Astrocyte of the cerebellum (primary cell): ENCODE results near the gene MED8.
"Not testable (repeated sequence)": the region's sequence is repeated elsewhere in the genome, so short reads cannot be mapped to it uniquely, and the experiment has no call there.

Source experiments
- DNase-seq: peaks from one replicate; pipeline ENCODE4 v3.0.0-alpha.2; 2011; ENCODE audit warnings: low read depth
- H3K4me3 ChIP-seq: 2 replicates; pipeline ENCODE4 v1.5.1; 2011; ENCODE audit warnings: mild to moderate bottlenecking, low read depth, low read length, moderate library complexity
- CTCF ChIP-seq: IDR thresholded peaks from 2 replicates; pipeline ENCODE4 v1.5.1; 2012; ENCODE audit warnings: low read length, low read depth, moderate library complexity, mild to moderate bottlenecking; ENCODE audit errors: missing control alignments
- in situ Hi-C: cut with HindIII; loops from 2 replicates; pipeline ENCODE4 v1.10.0; 2017; ENCODE audit warnings: low sequenced_read_pairs

MED8 gene

GRCh38 chr1:43402089-43402865 lies 12.7 kb upstream of the MED8 start:
- in situ Hi-C loops, result no loop called here
- no peak for DNase-seq
- TF ChIP-seq CTCF, result no peak
- no peak overlapping the region for H3K4me3 ChIP-seq

- H3K4me3 ChIP-seq, DNase-seq, in situ Hi-C loops: not testable (repeated sequence)
Measured at GRCh38 chr1:43400441-43400840, 10.8 kb upstream of the MED8 start.

GRCh38 chr1:43398227-43398626 lies 8.6 kb upstream of the MED8 start:
- H3K4me3 ChIP-seq, result no peak overlapping the region
- in situ Hi-C loops, result loop anchor here (25.0 kb wide), 1 partner anchor 161 kb away; no protein-coding TSS in a partner anchor
- TF ChIP-seq CTCF, result no peak
- DNase-seq, result no peak

- no peak overlapping the region for H3K4me3 ChIP-seq
- no peak for TF ChIP-seq CTCF
- in situ Hi-C loops, result loop anchor here (25.0 kb wide), 1 partner anchor 159 kb away; no protein-coding TSS in a partner anchor
- no peak for DNase-seq
Measured at GRCh38 chr1:43396059-43396458, 6.5 kb upstream of the MED8 start.

GRCh38 chr1:43395523-43395922 lies 5.9 kb upstream of the MED8 start:
- TF ChIP-seq CTCF, result no peak
- in situ Hi-C loops, result loop anchor here (25.0 kb wide), 1 partner anchor 158 kb away; no protein-coding TSS in a partner anchor
- no peak for DNase-seq

GRCh38 chr1:43392702-43393101 lies 3.1 kb upstream of the MED8 start:
- in situ Hi-C loops, result loop anchor here (25.0 kb wide), 1 partner anchor 155 kb away; no protein-coding TSS in a partner anchor
- H3K4me3 ChIP-seq, result no peak overlapping the region
- TF ChIP-seq CTCF, result no peak
- no peak for DNase-seq

More at GRCh38 chr1:43395523-43395922, 5.9 kb upstream of the MED8 start:
- H3K4me3 ChIP-seq, result no peak overlapping the region

- H3K4me3 ChIP-seq, result peak overlapping the region; percentile 92
- in situ Hi-C loops, result loop anchor here (25.0 kb wide), 1 partner anchor 151 kb away; no protein-coding TSS in a partner anchor
- no peak for DNase-seq
- TF ChIP-seq CTCF, result no peak
Measured at GRCh38 chr1:43388613-43389012, 987 bp downstream of the MED8 start.
